DND-41 (cell line): ENCODE measurements around the gene EGFL6.
"Not testable (repeated sequence)": the region's sequence is repeated elsewhere in the genome, so short reads cannot be mapped to it uniquely, and the experiment has no call there.

Source experiments
- CTCF ChIP-seq: IDR thresholded peaks from 2 replicates; pipeline ENCODE4 v1.5.1; 2012; ENCODE audit warnings: borderline replicate concordance, low read length, moderate library complexity, mild to moderate bottlenecking; ENCODE audit not compliant: poor library complexity, severe bottlenecking; ENCODE audit errors: extremely low read depth
- EZH2 ChIP-seq: IDR thresholded peaks from 3 replicates; pipeline ENCODE4 v1.6.1; 2012; ENCODE audit warnings: borderline replicate concordance, low read depth, mild to moderate bottlenecking, moderate library complexity, low read length, inconsistent platforms; ENCODE audit not compliant: severe bottlenecking

GRCh38 chrX:13637224-13637623 is 67.8 kb downstream of the EGFL6 start:
- not testable (repeated sequence) for TF ChIP-seq EZH2, CTCF
